AG20443 (cell line): ENCODE results near the gene H3-3A.
"Not testable (repeated sequence)": the region's sequence is repeated elsewhere in the genome, so short reads cannot be mapped to it uniquely, and the experiment has no call there.

Experiments
- DNase-seq: peaks from one replicate; pipeline ENCODE4 v3.0.0; 2012; ENCODE audit warnings: low spot score, mixed read lengths

H3-3A gene

GRCh38 chr1:226085675-226086285, 23.3 kb downstream of the H3-3A start:
- no peak for DNase-seq

- no peak for DNase-seq
Observed at GRCh38 chr1:226086776-226087175, 24.3 kb downstream of the H3-3A start.

- DNase-seq = no peak
Observed at GRCh38 chr1:226091461-226091860, 28.9 kb downstream of the H3-3A start.

GRCh38 chr1:226092048-226092820, 29.7 kb downstream of the H3-3A start:
- not testable (repeated sequence) for DNase-seq

- no peak for DNase-seq
Observed at GRCh38 chr1:226092965-226093364, 30.4 kb downstream of the H3-3A start.

- no peak for DNase-seq
Observed at GRCh38 chr1:226093621-226094020, 31.1 kb downstream of the H3-3A start.

GRCh38 chr1:226094451-226094850, 31.9 kb downstream of the H3-3A start:
- no peak for DNase-seq

- no peak for DNase-seq
Observed at GRCh38 chr1:226095286-226095685, 32.8 kb downstream of the H3-3A start.

- DNase-seq = peak; percentile 65
Observed at GRCh38 chr1:226097866-226098625, 35.5 kb downstream of the H3-3A start.

- DNase-seq = no peak
Observed at GRCh38 chr1:226098870-226099835, 36.6 kb downstream of the H3-3A start.

- DNase-seq = peak; percentile 77
Observed at GRCh38 chr1:226100436-226101391, 38.2 kb downstream of the H3-3A start.

GRCh38 chr1:226104671-226105121, 42.2 kb downstream of the H3-3A start:
- DNase-seq = no peak

- no peak for DNase-seq
Observed at GRCh38 chr1:226107471-226108460, 45.2 kb downstream of the H3-3A start.

- DNase-seq = peak; percentile 63
Observed at GRCh38 chr1:226108935-226109828, 46.7 kb downstream of the H3-3A start.

GRCh38 chr1:226109829-226110248, 47.3 kb downstream of the H3-3A start:
- peak; percentile 96 for DNase-seq

- peak; percentile 83 for DNase-seq
Observed at GRCh38 chr1:226110249-226111097, 48.0 kb downstream of the H3-3A start.
